Muscle of back (tissue), 11 donors: ENCODE results near the gene ASIC1. TPM values are rescaled to one million over a fixed set of nuclear protein-coding genes. Genes with fewer than 3 reads are reported as not detected.
A peak's percentile ranks its signal among the peaks of the same experiment; 100 is the strongest.

ENCODE experiments used
- DNase-seq, 3 donors: peaks; one replicate each; pipeline versions ENCODE4 v3.0.0 to v3.0.0-alpha.2; 2013
- polyA plus RNA-seq, 10 donors: library from polyadenylated mRNA; unstranded; fragments of 120-200 nt; gene quantifications; one replicate each; pipeline ENCODE4 v1.2.1, GENCODE V29; 2013; ENCODE audit not compliant: insufficient read length in 10 of 10

ASIC1 gene
- polyA plus RNA-seq, 10 donors, result 7.7 to 15.1 (median 10.0) TPM

GRCh38 chr12:50059440-50060119, 2.2 kb downstream of the ASIC1 start:
- DNase-seq, result no peak

GRCh38 chr12:50060120-50060468, 2.7 kb downstream of the ASIC1 start:
- DNase-seq, result no peak

- DNase-seq, result no peak
Observed at GRCh38 chr12:50061171-50061570, 3.8 kb downstream of the ASIC1 start.

- no peak for DNase-seq
Observed at GRCh38 chr12:50061946-50062686, 4.7 kb downstream of the ASIC1 start.

GRCh38 chr12:50062728-50063460, 5.5 kb downstream of the ASIC1 start:
- DNase-seq, result peak in 2 of 3 donors; percentile 36 to 69

GRCh38 chr12:50065726-50066310, 8.4 kb downstream of the ASIC1 start:
- no peak for DNase-seq

GRCh38 chr12:50066402-50066801, 9.0 kb downstream of the ASIC1 start:
- DNase-seq, result peak in 1 of 3 donors; percentile 79

- no peak for DNase-seq
Observed at GRCh38 chr12:50069069-50069468, 11.7 kb downstream of the ASIC1 start.

GRCh38 chr12:50069539-50069938, 12.1 kb downstream of the ASIC1 start:
- no peak for DNase-seq

GRCh38 chr12:50070314-50071060, 13.1 kb downstream of the ASIC1 start:
- peak; percentile 84 to 94 (median 92) for DNase-seq

GRCh38 chr12:50072198-50072907, 15.0 kb downstream of the ASIC1 start:
- DNase-seq, result no peak

- DNase-seq, result no peak
Observed at GRCh38 chr12:50073206-50073605, 15.8 kb downstream of the ASIC1 start.

GRCh38 chr12:50073712-50074111, 16.3 kb downstream of the ASIC1 start:
- DNase-seq, result no peak

GRCh38 chr12:50074936-50075807, 17.8 kb downstream of the ASIC1 start:
- peak; percentile 68 to 90 (median 81) for DNase-seq

- no peak for DNase-seq
Observed at GRCh38 chr12:50075808-50076170, 18.4 kb downstream of the ASIC1 start.

GRCh38 chr12:50077099-50077498, 19.7 kb downstream of the ASIC1 start:
- DNase-seq, result no peak

GRCh38 chr12:50078281-50078680, 20.9 kb downstream of the ASIC1 start:
- no peak for DNase-seq

GRCh38 chr12:50079771-50080170, 22.4 kb downstream of the ASIC1 start:
- DNase-seq, result no peak

- DNase-seq, result no peak
Observed at GRCh38 chr12:50081096-50081808, 23.9 kb downstream of the ASIC1 start.
